ENCODE measurements around the gene GPX7.

Gene GPX7

DNA sequence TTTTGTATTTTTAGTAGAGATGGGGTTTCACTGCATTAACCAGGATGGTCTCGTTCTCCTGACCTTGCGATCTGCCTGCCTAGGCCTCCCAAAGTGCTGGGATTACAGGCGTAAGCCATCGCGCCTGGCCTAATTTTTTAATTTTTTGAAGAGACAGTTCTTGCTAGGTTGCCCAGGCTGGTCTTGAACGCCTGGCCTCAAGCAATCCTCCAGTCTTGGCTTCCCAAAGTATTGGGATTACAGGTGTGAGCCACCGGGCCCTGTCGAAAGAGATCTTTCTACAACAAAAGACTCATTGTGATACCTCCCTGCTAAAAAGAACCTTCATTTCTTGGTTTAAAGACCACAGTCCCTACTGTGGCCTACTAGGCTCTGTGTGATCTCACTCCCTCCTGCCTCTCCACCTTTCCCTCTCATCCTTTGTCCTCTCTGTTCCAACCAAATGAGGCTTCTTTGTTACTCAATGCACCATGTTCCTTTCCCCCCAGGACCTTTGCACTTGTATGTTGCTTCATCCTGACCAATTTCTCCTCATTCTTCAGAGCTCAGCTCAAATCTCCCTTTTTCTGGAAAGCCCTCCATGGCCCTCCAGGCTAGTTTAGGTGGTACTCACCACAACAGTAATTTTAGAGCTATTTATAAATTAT, 1.5 kb upstream of the GPX7 start:
- H3K27ac ChIP-seq = no peak overlapping the region
- TF ChIP-seq, protein P1, sequence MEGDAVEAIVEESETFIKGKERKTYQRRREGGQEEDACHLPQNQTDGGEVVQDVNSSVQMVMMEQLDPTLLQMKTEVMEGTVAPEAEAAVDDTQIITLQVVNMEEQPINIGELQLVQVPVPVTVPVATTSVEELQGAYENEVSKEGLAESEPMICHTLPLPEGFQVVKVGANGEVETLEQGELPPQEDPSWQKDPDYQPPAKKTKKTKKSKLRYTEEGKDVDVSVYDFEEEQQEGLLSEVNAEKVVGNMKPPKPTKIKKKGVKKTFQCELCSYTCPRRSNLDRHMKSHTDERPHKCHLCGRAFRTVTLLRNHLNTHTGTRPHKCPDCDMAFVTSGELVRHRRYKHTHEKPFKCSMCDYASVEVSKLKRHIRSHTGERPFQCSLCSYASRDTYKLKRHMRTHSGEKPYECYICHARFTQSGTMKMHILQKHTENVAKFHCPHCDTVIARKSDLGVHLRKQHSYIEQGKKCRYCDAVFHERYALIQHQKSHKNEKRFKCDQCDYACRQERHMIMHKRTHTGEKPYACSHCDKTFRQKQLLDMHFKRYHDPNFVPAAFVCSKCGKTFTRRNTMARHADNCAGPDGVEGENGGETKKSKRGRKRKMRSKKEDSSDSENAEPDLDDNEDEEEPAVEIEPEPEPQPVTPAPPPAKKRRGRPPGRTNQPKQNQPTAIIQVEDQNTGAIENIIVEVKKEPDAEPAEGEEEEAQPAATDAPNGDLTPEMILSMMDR (IDR thresholded peaks at IDR 0.05) = no peak
- TF ChIP-seq ZFX (IDR thresholded peaks at IDR 0.05; ENCODE audit: borderline replicate concordance) = no peak

DNA sequence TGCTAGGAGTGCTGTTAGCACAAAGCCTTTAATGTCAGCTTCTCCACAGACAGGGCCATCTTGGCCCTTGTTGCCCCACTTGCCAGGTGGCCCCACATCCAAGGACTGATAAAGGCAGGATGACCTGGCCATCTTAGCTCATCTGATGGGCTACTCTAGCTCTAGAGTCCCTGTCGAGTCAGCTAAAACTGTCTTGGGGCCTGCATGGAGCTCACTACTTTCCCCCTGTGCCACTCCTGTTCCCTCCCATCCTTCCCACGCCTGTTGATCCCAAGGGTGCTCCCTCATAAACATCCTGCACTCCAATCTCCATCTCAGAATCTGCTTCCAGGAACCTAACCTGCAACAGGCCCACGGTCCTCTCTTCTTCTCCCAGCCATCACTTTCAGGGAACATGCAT, 652 bp upstream of the GPX7 start:
- H3K27ac ChIP-seq = no peak overlapping the region
- TF ChIP-seq, protein P1 (IDR thresholded peaks at IDR 0.05) = no peak
- TF ChIP-seq ZFX (IDR thresholded peaks at IDR 0.05; ENCODE audit: borderline replicate concordance) = no peak

DNA sequence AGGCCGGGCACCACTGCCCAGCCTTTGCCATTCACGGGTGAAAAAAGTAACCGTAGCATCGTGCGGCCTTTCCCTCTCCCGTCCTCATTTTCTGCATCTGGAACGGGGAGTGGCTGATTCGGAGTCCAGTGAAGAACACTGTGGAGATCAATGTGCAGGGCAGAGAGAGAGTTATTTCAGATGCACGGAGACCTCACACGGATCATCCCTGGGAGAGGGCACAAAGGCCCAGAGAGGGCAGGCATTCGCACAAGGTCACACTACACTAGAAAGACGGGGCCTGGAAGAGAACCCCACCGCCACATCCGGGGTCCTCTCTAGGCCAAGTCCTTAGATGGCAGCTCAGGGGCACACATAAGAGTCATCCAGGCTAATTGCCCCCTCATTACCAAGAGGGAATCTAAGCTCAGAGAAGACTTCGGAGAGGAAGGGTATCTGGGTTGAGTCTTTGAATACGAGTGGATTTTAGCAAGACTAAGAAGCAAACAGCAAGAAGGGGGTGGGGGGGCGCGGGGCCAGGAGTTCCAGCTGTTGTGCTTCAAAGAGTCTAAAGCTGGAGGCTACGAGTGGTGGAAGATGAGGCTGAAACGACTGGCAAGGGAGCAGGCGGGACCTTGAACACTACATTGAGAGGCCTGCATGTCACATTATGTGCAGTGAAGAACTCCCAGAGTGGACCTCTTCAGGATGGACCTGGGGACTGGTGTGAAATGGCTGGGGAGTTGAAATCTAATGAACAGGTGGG, 857 bp downstream of the GPX7 start:
- TF ChIP-seq, protein P1 (IDR thresholded peaks at IDR 0.05) = no peak
- TF ChIP-seq ZFX (IDR thresholded peaks at IDR 0.05; ENCODE audit: borderline replicate concordance) = no peak
- no peak overlapping the region for H3K27ac ChIP-seq

DNA sequence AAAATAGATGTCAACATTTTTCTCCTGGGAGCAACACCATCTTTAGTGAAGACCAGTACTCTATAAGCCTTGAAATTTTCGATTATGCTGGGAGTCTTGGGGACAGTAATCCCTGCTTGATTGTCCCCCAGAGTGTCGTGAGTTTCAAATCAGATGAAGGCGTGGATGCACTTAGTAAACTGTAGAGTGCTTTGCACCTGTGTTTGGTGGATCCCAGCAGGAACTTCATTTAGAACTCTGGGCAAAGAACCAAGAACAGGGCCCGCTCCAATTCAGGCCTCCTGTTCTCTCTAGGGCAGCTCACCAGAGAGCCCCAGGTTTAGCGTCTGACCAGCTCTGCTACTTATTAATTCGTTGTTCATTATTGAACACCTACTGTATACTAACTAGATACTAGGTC, 1.5 kb downstream of the GPX7 start:
- H3K27ac ChIP-seq = no peak overlapping the region
- TF ChIP-seq, protein P1 (IDR thresholded peaks at IDR 0.05) = no peak
- TF ChIP-seq ZFX (IDR thresholded peaks at IDR 0.05; ENCODE audit: borderline replicate concordance) = no peak

DNA sequence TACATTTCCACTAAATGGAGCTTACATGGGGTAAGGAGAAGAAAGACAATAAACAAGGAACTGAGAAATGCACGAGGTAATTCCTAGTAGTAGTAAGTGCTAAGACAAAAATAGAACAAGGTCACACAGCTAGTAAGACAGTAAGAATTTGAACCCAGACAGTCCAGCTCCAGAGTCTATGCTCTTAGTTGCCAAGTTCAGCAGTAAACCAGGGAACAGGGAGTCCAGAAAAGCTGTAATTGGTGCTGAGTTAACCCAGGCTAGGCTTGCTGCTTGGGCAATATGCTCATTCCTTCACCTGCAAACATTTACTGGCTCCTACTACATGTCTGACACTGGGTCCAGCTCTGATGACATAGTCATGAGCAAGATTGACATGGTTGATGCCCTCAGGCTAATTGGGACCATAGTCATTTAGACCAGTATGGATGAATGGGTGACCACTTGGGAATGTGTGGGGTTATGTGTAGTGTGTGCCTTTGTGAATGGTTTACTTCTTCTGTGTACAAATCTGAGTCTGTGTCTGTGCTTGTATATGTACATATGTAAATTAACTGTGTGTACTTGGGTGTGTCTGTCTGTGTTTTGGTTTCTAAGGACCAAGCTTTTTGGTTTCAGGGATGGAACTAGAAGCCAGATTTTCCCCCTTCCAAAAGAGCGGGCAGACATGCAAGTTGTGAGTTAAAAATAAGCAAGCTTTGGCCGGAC, 2.0 kb downstream of the GPX7 start:
- no peak overlapping the region for H3K27ac ChIP-seq
- no peak for TF ChIP-seq ZFX (IDR thresholded peaks at IDR 0.05; ENCODE audit: borderline replicate concordance)

GRCh38 chr1:52613636-52614373, 11.6 kb downstream of the GPX7 start:
- H3K27ac ChIP-seq = no peak overlapping the region
- no peak for TF ChIP-seq ZFX (IDR thresholded peaks at IDR 0.05; ENCODE audit: borderline replicate concordance)
- TF ChIP-seq, protein P1 (IDR thresholded peaks at IDR 0.05) = no peak

GRCh38 chr1:52614671-52615070, 12.5 kb downstream of the GPX7 start:
- no peak for TF ChIP-seq ZFX (IDR thresholded peaks at IDR 0.05; ENCODE audit: borderline replicate concordance)
- TF ChIP-seq, protein P1 (IDR thresholded peaks at IDR 0.05) = no peak
- no peak overlapping the region for H3K27ac ChIP-seq
